ENCODE measurements around the gene EXTL1.
"Not testable (repeated sequence)": the region's sequence is repeated elsewhere in the genome, so short reads cannot be mapped to it uniquely, and the experiment has no call there.

Gene EXTL1
- total RNA-seq: 0.54 to 0.62 reads per million in 2 donors

GRCh38 chr1:26021647-26022403 is at the start of gene EXTL1:
Gene EXTL1, plus strand, starts transcription at chr1:26021775. Its CDS starts 872 bp downstream, at chr1:26022647.
- DNase-seq: no peak

DNA sequence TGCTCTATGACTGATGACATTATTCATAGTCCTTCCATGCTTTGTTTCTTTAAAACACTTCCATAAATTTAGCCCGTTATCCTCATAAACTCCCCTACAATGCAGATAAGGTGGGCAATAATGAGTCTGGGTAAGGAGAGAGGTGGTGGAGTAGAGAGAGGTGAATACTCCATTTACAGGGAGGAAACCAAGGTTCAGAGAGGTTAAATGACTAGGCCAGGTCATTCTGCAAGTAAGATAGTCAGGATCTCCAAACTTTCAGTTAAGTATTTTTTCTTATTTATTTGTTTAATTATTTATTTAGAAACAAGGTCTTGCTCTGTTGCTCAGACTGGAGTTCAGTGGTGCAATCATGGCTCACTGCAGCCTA is 49.8 kb upstream of the EXTL1 start:
- DNase-seq: peak in 1 of 5 experiments; percentile 25

DNA sequence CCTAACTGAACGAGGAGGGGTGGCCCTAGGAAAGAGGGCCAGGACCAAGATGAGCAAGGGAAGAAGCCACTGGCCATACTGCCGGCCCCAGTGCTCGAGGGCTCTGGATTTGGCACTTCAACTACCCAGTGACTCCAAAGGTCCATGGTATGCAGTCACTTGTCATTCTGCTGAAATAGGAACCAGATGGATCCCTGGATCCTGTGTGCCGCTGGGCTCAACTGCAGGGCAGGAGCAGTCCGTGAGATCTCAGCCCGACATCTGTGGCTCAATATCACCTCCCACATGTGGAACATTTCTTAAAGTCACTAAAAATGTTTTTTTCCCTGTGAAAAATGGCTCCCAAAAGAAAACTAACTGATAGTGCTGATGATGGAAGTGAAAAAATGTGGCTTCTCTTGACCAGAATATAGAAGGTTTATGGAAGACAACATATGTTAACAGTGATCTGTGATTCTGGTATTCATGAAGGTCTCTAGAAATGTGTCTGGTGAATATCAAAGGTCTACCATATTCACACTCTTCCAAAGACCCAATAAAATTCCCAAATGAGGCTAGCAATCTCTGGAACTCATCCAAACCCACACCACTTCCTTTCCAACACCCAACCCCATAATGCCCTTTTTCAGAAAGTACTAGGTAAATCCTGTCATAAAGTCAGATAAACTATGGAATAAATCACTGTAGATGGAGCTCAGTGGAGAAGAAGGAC is 47.8 kb upstream of the EXTL1 start:
- DNase-seq: no peak

DNA sequence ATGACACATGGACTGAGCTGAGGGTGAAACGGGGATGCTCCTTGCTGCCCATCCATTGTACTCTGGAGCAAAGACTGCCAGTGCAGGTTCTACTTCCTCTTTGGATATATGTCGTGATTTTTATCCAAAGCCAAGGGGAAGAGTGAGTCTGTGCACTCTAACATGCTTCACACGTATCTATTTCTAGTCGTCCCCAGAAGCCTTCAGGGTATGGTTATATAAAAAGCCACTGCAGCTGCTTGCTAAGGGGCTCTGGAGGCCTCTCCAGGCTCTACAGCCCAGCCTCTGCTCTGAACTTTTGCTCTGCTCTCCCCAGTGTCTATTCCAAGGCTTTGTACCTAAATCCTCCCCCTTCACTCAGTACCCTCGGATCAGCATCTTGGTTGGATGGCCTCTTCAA is 43.8 kb upstream of the EXTL1 start:
- DNase-seq: no peak

GRCh38 chr1:25978403-25978802 is 43.2 kb upstream of the EXTL1 start:
- no peak for DNase-seq

DNA sequence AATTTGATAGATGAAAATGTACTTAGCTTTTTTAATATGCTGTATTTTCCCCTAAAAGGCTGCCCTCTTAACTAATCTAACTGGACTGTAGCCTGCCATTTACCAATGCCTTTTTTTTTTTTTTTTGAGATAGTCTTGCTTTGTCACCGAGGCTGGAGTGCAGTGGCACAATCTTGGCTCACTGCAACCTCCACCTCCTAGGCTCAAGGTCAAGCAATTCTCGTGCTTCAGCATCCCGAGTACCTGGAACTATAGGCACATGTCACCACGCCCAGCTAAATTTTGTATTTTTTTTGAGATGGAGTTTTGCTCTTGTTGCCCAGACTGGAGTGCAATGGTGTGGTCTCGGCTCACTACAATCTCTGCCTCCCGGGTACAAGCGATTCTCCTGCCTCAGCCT is 42.4 kb upstream of the EXTL1 start:
- no peak for DNase-seq

- no peak for DNase-seq
Observed at GRCh38 chr1:25985171-25985570, 36.4 kb upstream of the EXTL1 start.

- DNase-seq: no peak
Observed at GRCh38 chr1:25985670-25986069, 35.9 kb upstream of the EXTL1 start.

DNA sequence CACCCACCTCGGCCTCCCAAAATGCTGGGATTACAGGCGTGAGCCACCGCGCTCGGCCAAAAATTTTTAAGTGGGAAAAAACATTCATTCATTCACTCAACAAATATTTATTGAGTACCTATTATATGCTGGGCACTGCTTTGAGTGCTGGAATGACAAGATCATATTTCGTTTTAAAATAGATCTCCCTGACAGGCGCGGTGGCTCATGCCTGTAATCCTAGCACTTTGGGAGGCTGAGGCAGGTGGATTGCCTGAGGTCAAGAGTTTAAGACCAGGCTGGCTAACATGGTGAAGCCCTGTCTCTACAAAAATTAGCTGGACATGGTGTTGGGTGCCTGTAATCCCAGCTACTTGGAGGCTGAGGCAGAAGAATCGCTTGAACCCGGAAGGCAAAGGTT is 34.8 kb upstream of the EXTL1 start:
- DNase-seq: not testable (repeated sequence)

- DNase-seq: no peak
Observed at GRCh38 chr1:25987951-25988350, 33.6 kb upstream of the EXTL1 start.

DNA sequence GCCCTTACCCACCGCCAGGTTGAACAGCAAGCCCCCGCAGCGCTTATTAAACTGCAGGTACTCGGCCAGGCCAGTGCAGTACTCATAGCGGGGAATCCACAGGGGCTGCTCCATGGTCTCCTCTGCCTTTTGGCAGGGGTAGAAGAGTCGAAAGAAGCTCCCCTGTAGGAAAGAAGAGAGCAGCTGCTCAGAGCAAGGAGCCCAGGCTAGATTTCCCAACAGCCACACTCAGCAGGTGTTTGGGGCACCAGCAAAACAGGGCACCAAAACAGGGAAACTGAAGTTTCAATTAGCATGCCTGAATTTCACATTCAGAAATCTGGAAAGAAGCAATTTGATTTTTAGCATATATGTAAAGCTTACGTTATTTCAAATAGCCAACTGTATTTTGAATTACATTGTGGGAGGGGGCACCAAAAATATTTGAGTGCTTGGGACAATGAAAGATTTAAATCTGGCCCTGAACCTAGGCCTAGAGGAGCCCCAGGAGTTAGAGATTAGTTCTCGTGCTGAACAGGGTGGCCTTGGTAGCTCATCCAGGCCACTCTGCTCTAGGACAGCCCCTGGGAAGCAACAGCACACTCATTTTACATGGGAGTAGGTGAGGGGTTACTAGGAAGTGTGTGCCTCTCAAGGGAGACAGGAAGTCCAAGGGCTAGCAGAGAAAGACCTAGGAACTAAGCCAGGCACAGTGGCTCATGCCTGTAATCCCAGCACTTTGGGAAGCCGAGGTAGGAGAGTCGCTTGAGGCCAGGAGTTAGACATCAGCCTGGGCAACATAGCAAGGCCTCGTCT is 31.9 kb upstream of the EXTL1 start:
- no peak for DNase-seq

DNA sequence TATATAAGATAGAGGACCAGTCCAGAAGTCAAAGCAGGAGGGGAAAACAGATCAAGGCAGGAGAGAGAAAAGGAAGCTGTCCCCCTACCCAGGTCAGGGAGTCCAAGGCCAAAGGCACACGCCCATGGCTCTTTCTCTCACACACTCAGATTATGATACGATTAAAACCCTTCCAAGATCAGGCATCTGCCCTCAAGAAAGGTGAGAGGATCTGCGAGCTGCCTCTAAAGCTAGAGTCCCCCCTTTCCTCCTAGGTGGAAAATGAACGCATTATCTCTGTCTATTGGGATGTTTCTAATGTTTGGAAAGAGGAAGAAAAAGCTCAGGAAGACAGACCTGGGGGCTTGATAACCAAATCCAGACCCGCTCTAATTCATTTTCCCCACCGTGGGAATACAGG is 31.3 kb upstream of the EXTL1 start:
- no peak for DNase-seq

GRCh38 chr1:25990702-25991395 is 30.7 kb upstream of the EXTL1 start:
- peak in 3 of 5 experiments; percentile 19 to 82 (median 65) for DNase-seq

DNA sequence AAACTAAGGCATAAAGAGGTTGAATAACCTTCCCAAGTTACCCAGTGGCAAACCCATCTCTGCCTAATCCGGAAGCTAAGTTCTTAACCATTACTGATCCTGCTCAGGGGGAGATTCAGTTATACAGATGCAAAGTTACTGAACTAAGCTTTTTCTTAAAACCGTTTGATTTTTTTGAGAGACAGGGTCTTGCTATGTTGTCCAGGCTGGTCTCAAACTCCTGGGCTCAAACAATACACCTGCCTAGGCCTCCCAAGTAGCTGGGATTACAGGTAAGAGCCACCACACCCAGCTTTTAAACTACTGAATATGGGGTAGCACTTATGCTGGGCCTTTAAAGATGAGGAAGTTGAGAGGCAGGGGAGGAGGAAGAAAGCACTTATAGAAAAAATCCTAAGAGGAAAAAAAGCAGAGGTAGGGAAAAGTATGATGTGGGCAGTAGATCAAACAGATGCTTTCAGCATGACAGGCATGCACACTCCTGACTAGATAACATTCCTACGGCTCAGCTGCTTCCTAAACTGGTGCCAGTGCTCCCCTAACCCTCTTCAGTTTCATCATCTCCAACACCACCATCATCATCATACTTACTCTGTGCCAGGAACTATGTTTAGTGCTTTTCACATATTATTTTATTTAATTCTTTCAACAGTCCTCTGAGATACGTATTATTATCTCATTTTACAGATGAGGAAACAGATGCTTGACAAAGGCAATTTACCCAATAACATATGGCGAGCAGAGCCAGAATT is 29.5 kb upstream of the EXTL1 start:
- DNase-seq: no peak

DNA sequence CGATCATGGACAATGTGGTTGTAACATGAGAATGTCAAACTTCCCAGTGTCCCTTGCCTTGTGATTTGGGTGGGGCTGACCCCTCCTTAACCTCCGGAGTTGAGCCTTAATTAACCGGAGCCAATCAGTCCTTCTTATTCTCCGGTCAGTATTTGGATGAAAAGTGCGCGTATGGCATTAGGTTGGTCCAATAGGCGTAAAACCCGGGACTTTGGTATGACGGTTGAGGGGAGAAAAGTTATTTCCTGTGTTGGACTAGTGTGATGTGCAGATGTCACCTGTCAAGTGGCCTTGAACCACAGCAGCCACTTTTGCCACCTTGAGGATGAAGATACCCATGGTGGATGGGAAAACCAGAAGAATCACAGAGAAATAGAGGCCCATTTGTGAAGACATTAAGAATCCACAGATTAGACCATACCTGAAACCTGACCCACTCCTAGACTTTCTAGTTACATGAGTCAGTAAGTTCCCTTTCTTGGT is 28.8 kb upstream of the EXTL1 start:
- DNase-seq: no peak

DNA sequence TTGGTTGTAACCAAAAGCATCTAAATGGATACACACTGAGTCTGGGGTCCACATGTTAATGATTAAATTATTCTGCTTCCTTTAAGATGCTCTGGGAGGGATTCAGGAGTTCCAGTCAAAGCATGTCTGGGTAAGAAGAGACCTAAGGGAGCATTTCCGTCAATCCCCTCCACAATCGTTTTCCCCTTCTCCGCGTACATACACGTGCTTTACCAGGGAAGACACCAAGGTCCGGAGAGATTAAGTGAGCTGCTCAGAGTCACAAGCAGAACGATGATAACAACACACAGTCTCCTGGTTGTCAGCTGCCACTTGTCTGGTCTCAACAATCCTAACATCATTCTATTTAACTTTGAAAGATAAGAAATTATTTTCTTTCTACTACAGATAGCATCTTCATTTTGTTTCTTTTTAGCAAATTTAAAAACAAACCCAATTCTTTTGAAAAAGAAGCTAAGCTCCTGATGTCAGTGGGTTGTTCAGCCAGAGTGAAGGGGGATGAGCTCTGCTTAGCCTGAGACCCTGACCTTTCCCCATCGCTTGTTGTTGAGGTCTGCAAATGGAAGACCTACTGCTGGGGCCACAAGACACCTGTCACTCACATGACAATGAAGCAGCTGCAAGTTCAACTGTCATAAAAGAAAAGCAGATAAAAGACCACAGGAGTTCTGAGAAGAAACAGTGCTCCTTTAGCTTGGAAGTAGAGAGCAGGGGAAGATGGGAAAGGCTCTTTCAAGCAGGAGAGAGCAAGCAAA is 28.2 kb upstream of the EXTL1 start:
- DNase-seq: no peak

GRCh38 chr1:25994402-25995150 is 27.0 kb upstream of the EXTL1 start:
- DNase-seq: no peak

GRCh38 chr1:25996966-25997827 is 24.4 kb upstream of the EXTL1 start:
- DNase-seq: peak in 1 of 5 experiments; percentile 71

All from T-helper 2 cell (primary cell).